Left lung (tissue), 10 donors: ENCODE data around the gene RPUSD2. TPM values are rescaled to one million over a fixed set of nuclear protein-coding genes. Genes with fewer than 3 reads are reported as not detected.

Experiments
- ATAC-seq: fragments of 200-7000 bp; cut with Tn5 transposase; one replicate; pipeline ENCODE4 v1.9.1; 2020; ENCODE audit warnings: moderate library complexity
- DNase-seq, 4 donors: peaks; one replicate each; pipeline ENCODE4 v3.0.0-alpha.2; 2013 to 2020
- H3K27ac ChIP-seq, 2 donors: fragments of 200-600 bp; sonication (generic) in 1 of 2; one replicate each; pipeline versions ENCODE4 v1.5.0 to v1.8.0; 2020 to 2021
- H3K27me3 ChIP-seq, 2 donors: fragments of 200-600 bp; sonication (generic) in 1 of 2; one replicate each; pipeline versions ENCODE4 v1.5.0 to v1.8.0; 2020 to 2021
- H3K36me3 ChIP-seq, 2 donors: fragments of 200-600 bp; sonication (generic) in 1 of 2; one replicate each; pipeline versions ENCODE4 v1.5.0 to v1.8.0; 2020 to 2021
- H3K4me1 ChIP-seq, 2 donors: fragments of 200-600 bp; one replicate each; pipeline ENCODE4 v1.8.0; 2021
- H3K4me3 ChIP-seq, 2 donors: fragments of 200-600 bp; sonication (generic) in 1 of 2; one replicate each; pipeline versions ENCODE4 v1.5.0 to v1.8.0; 2020 to 2021; ENCODE audit warnings: mild to moderate bottlenecking in 1 of 2
- H3K9me3 ChIP-seq, 2 donors: fragments of 200-600 bp; sonication (generic) in 1 of 2; one replicate each; pipeline versions ENCODE4 v1.5.0 to v1.8.0; 2020 to 2021
- intact Hi-C, 2 donors: fragments of 100-400 bp; cut with DNase I; formaldehyde crosslinking; loops; one replicate each; pipeline versions ENCODE4 v1.11.2 to v1.14.2; 2022
- polyA plus RNA-seq, 6 donors: library from polyadenylated mRNA; unstranded; fragments of 120-200 nt; gene quantifications; one replicate each; pipeline ENCODE4 v1.2.1, GENCODE V29; 2013; ENCODE audit not compliant: insufficient read length in 6 of 6
- total RNA-seq, 2 donors: library from RNA; stranded (reverse); fragmentation: NEBNext Ultra II Directional; extraction: Animal tissue kit (Norgen Biotek cat#: 25700); gene quantifications; one replicate each; pipeline ENCODE4 v1.2.1, GENCODE V29; 2021
- TF ChIP-seq, protein P1 (sequence below), 2 donors: fragments of 200-600 bp; sonication (generic) in 1 of 2; IDR thresholded peaks; one replicate each; pipeline versions ENCODE4 v1.5.0 to v1.8.0; 2021; ENCODE audit warnings: antibody characterized with exemption in 2 of 2
- donor health status: DM: no; HTN: yes; CAD: no.
- donor health status: DM: no; HTN: no; CAD: no.

The RPUSD2 gene
- total and polyA plus RNA-seq, 8 donors: 5.3 to 10.2 (median 7.2) TPM

DNA sequence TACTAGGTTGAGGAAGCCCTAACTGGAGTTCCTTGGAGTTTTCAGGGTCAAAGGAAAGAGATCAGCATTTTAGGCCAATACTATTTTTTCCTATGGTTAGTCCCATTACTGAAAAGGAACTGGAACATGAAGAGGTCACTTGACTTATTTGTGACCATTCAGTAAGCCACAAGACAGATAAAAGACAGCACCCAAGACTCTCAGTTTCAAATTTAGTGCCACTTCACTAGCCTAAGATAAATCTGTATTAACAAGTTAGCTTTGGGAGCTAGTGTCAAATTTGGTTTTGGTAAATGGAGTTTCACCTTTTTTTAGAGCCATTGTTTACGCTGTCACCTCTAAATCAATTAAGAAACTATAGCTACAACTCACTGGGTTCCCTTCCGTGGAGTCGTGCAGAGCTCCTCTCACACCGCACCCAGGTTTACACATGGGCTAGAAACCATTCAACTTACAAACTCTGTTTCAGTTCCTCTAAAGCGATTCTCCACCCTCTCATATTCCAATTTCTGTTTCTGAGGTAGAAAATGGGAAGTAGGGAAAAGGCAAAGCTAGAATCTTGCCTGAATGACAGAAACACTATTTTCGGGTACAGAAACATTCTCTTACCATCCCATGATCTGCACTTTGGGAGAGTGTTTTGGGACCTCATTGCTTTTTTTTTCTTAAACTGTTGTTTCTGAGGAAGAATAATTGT is 18.6 kb upstream of the RPUSD2 start:
- intact Hi-C loops: no loop called here
- no peak overlapping the region for H3K4me3 ChIP-seq
- H3K9me3 ChIP-seq: no peaks in the 10 kb centered on the region
- DNase-seq (no peak), ATAC-seq (peak; percentile 57)
- peak overlapping the region in 1 of 2 donors; percentile 60 for H3K27ac ChIP-seq
- H3K4me1 ChIP-seq: peaks cover 0 to 8% of the 10 kb centered on the region in 2 donors
- peaks cover 0 to 86% of the 10 kb centered on the region in 2 donors for H3K36me3 ChIP-seq
- TF ChIP-seq, protein P1, sequence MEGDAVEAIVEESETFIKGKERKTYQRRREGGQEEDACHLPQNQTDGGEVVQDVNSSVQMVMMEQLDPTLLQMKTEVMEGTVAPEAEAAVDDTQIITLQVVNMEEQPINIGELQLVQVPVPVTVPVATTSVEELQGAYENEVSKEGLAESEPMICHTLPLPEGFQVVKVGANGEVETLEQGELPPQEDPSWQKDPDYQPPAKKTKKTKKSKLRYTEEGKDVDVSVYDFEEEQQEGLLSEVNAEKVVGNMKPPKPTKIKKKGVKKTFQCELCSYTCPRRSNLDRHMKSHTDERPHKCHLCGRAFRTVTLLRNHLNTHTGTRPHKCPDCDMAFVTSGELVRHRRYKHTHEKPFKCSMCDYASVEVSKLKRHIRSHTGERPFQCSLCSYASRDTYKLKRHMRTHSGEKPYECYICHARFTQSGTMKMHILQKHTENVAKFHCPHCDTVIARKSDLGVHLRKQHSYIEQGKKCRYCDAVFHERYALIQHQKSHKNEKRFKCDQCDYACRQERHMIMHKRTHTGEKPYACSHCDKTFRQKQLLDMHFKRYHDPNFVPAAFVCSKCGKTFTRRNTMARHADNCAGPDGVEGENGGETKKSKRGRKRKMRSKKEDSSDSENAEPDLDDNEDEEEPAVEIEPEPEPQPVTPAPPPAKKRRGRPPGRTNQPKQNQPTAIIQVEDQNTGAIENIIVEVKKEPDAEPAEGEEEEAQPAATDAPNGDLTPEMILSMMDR (IDR thresholded peaks at IDR 0.05): no peak
- H3K27me3 ChIP-seq: no peaks in the 10 kb centered on the region

- H3K36me3 ChIP-seq: peaks cover 0 to 87% of the 10 kb centered on the region in 2 donors
- H3K27me3 ChIP-seq: no peaks in the 10 kb centered on the region
- TF ChIP-seq, protein P1 (IDR thresholded peaks at IDR 0.05): no peak
- intact Hi-C loops: no loop called here
- ATAC-seq: no peak
- no peak for DNase-seq
- no peak overlapping the region for H3K27ac ChIP-seq
- H3K4me3 ChIP-seq: no peak overlapping the region
- no peaks in the 10 kb centered on the region for H3K9me3 ChIP-seq
- H3K4me1 ChIP-seq: peaks cover 0 to 12% of the 10 kb centered on the region in 2 donors
Observed at GRCh38 chr15:40554161-40554525, 15.0 kb upstream of the RPUSD2 start.

GRCh38 chr15:40555876-40556275 is 13.2 kb upstream of the RPUSD2 start:
- Histone ChIP-seq H3K36me3 (peaks cover 0 to 81% of the 10 kb centered on the region in 2 donors), H3K27me3 (no peaks in the 10 kb centered on the region), H3K4me3 (no peak overlapping the region), H3K27ac (no peak overlapping the region), H3K9me3 (no peaks in the 10 kb centered on the region), H3K4me1 (peaks cover 0 to 6% of the 10 kb centered on the region in 2 donors)
- TF ChIP-seq, protein P1 (IDR thresholded peaks at IDR 0.05): no peak
- ATAC-seq: no peak
- intact Hi-C loops: no loop called here
- DNase-seq: no peak

DNA sequence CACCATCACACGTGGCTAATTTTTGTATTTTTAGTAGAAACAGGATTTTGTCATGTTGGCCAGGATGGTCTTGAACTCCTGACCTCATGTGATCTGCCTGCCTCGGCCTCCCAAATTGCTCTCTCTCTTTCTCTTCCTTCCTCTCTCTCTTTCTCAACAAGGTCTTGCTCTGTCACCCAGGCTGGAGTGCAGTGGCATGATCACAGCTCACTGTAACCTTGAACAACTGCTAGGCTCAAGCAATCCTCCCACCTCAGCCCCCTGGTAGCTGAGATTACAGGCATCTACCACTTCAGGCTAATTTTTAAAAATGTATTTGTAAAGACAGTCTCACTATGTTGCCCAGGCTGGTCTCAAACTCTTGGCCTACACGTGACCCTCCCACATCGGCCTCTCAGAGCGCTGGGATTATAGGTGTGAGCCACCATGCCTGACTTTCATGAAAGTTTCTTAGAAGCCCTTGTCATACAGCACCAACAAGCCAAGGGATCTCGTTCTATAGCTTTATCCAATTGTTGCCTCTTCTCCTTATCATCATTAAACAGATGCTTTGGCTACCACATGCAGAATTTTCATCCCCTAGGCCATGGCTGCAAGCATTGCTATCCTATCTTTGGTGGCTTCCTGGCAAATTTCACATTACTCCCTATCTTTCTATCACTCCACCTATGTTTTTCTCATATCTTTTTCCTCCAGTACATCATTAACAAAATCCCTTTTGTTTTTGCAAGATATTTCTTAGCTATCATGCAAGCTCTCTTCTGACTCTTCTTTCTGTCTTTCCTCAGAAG is 10.0 kb upstream of the RPUSD2 start:
- Histone ChIP-seq H3K27me3 (no peaks in the 10 kb centered on the region), H3K36me3 (peaks cover 0 to 70% of the 10 kb centered on the region in 2 donors), H3K4me1 (peaks cover 2 to 27% of the 10 kb centered on the region in 2 donors), H3K4me3 (no peak overlapping the region), H3K27ac (no peak overlapping the region), H3K9me3 (no peaks in the 10 kb centered on the region)
- DNase-seq: no peak
- no peak for ATAC-seq
- TF ChIP-seq, protein P1 (IDR thresholded peaks at IDR 0.05): no peak
- intact Hi-C loops: no loop called here

- H3K9me3 ChIP-seq: no peaks in the 10 kb centered on the region
- H3K36me3 ChIP-seq: peaks cover 0 to 37% of the 10 kb centered on the region in 2 donors
- no peak overlapping the region for H3K4me3 ChIP-seq
- ATAC-seq (no peak), DNase-seq (no peak)
- H3K27me3 ChIP-seq: no peaks in the 10 kb centered on the region
- TF ChIP-seq, protein P1 (IDR thresholded peaks at IDR 0.05): no peak
- H3K27ac ChIP-seq: no peak overlapping the region
- H3K4me1 ChIP-seq: peaks cover 4 to 30% of the 10 kb centered on the region in 2 donors
- intact Hi-C loops: no loop called here
Observed at GRCh38 chr15:40562691-40563090, 6.4 kb upstream of the RPUSD2 start.
